Activated CD8-positive, alpha-beta memory T cell treated with anti-CD3 and anti-CD28 coated beads, Interleukin-2, amount 10 ng/mL, durations not matched to agents 7 days and 5 days (primary cell): ENCODE measurements around the gene SLC1A3. TPM values are rescaled to one million over a fixed set of nuclear protein-coding genes. Genes with fewer than 3 reads are reported as not detected.
"Not testable (repeated sequence)": the region's sequence is repeated elsewhere in the genome, so short reads cannot be mapped to it uniquely, and the experiment has no call there.

Experiments
- ATAC-seq: fragments of 150-1000 bp; cut with Tn5 transposase; one replicate; pipeline ENCODE4 v1.10.0; 2021; ENCODE audit warnings: moderate library complexity
- CTCF ChIA-PET: fragments of 350-600 bp; sonication (Branson Sonifier 250); formaldehyde crosslinking; loops from one replicate; lab custom pipeline; 2021; ENCODE audit warnings: antibody characterized with exemption; lab: Charles Lee
- DNase-seq: peaks from one replicate; pipeline ENCODE4 v3.0.0-alpha.2; 2020
- H3K27ac Mint-ChIP-seq: one replicate; pipeline ENCODE4 v1.8.0; 2021; ENCODE audit warnings: mild to moderate bottlenecking, mixed read lengths
- H3K27me3 Mint-ChIP-seq: one replicate; pipeline ENCODE4 v1.8.0; 2021; ENCODE audit warnings: mixed read lengths
- H3K36me3 Mint-ChIP-seq: one replicate; pipeline ENCODE4 v1.8.0; 2021; ENCODE audit warnings: mild to moderate bottlenecking, mixed read lengths
- H3K4me1 Mint-ChIP-seq: one replicate; pipeline ENCODE4 v1.8.0; 2021; ENCODE audit warnings: mixed read lengths
- H3K4me3 Mint-ChIP-seq: one replicate; pipeline ENCODE4 v1.8.0; 2021; ENCODE audit warnings: mild to moderate bottlenecking, moderate library complexity, mixed read lengths
- H3K9me3 Mint-ChIP-seq: one replicate; pipeline ENCODE4 v1.8.0; 2022; ENCODE audit warnings: low read depth, mixed read lengths
- total RNA-seq, 2 experiments: library from RNA; stranded (reverse); gene quantifications; one replicate each; pipeline ENCODE4 v1.2.3, GENCODE V29; 2021

The SLC1A3 gene
- total RNA-seq, 2 experiments from 2014 or later: not detected

GRCh38 chr5:36630201-36631145, 24.1 kb downstream of the SLC1A3 start:
- no peak for ATAC-seq
- no peaks in the 10 kb centered on the region for H3K4me1 Mint-ChIP-seq
- CTCF ChIA-PET: no interaction called here
- H3K4me3 Mint-ChIP-seq: no peak overlapping the region
- no peak overlapping the region for H3K27ac Mint-ChIP-seq
- no peaks in the 10 kb centered on the region for H3K9me3 Mint-ChIP-seq
- H3K36me3 Mint-ChIP-seq: no peaks in the 10 kb centered on the region
- DNase-seq: no peak
- peaks cover 35% of the 10 kb centered on the region for H3K27me3 Mint-ChIP-seq

- Mint-ChIP-seq H3K27me3 (peaks cover 32% of the 10 kb centered on the region), H3K27ac (no peak overlapping the region), H3K4me3 (no peak overlapping the region), H3K9me3 (no peaks in the 10 kb centered on the region), H3K36me3 (no peaks in the 10 kb centered on the region), H3K4me1 (no peaks in the 10 kb centered on the region)
- ATAC-seq (no peak), DNase-seq (no peak)
- CTCF ChIA-PET: no interaction called here
Measured at GRCh38 chr5:36631154-36631553, 24.7 kb downstream of the SLC1A3 start.

- Mint-ChIP-seq H3K9me3 (no peaks in the 10 kb centered on the region), H3K36me3 (no peaks in the 10 kb centered on the region), H3K27me3 (peaks cover 32% of the 10 kb centered on the region), H3K4me1 (no peaks in the 10 kb centered on the region), H3K27ac (no peak overlapping the region), H3K4me3 (no peak overlapping the region)
- ATAC-seq (no peak), DNase-seq (no peak)
- CTCF ChIA-PET: no interaction called here
Measured at GRCh38 chr5:36631620-36632362, 25.4 kb downstream of the SLC1A3 start.

GRCh38 chr5:36632363-36632664, 25.9 kb downstream of the SLC1A3 start:
- CTCF ChIA-PET: no interaction called here

GRCh38 chr5:36635721-36636390, 29.4 kb downstream of the SLC1A3 start:
- H3K9me3 Mint-ChIP-seq: no peaks in the 10 kb centered on the region
- CTCF ChIA-PET: no interaction called here
- H3K4me3 Mint-ChIP-seq: no peak overlapping the region
- DNase-seq: no peak
- no peaks in the 10 kb centered on the region for H3K36me3 Mint-ChIP-seq
- no peak for ATAC-seq
- H3K4me1 Mint-ChIP-seq: no peaks in the 10 kb centered on the region
- peaks cover 22% of the 10 kb centered on the region for H3K27me3 Mint-ChIP-seq
- H3K27ac Mint-ChIP-seq: no peak overlapping the region

More at GRCh38 chr5:36632363-36632664, 25.9 kb downstream of the SLC1A3 start:
- no peak overlapping the region for H3K27ac Mint-ChIP-seq
- no peaks in the 10 kb centered on the region for H3K36me3 Mint-ChIP-seq
- no peaks in the 10 kb centered on the region for H3K9me3 Mint-ChIP-seq
- ATAC-seq: no peak
- no peak for DNase-seq
- no peaks in the 10 kb centered on the region for H3K4me1 Mint-ChIP-seq
- peaks cover 32% of the 10 kb centered on the region for H3K27me3 Mint-ChIP-seq
- H3K4me3 Mint-ChIP-seq: no peak overlapping the region

- CTCF ChIA-PET: no interaction called here
- no peak for ATAC-seq
- H3K9me3 Mint-ChIP-seq: no peaks in the 10 kb centered on the region
Measured at GRCh38 chr5:36637101-36637500, 30.7 kb downstream of the SLC1A3 start.

GRCh38 chr5:36637516-36637915, 31.1 kb downstream of the SLC1A3 start:
- Mint-ChIP-seq H3K27ac (no peak overlapping the region), H3K9me3 (no peaks in the 10 kb centered on the region), H3K36me3 (no peaks in the 10 kb centered on the region), H3K27me3 (peaks cover 20% of the 10 kb centered on the region), H3K4me1 (no peaks in the 10 kb centered on the region), H3K4me3 (no peak overlapping the region)
- CTCF ChIA-PET: no interaction called here
- DNase-seq (no peak), ATAC-seq (no peak)

More at GRCh38 chr5:36637101-36637500, 30.7 kb downstream of the SLC1A3 start:
- Mint-ChIP-seq H3K36me3 (no peaks in the 10 kb centered on the region), H3K4me3 (no peak overlapping the region), H3K27ac (no peak overlapping the region), H3K4me1 (no peaks in the 10 kb centered on the region), H3K27me3 (peaks cover 20% of the 10 kb centered on the region)
- DNase-seq: no peak

- H3K4me1 Mint-ChIP-seq: no peaks in the 10 kb centered on the region
- H3K27me3 Mint-ChIP-seq: peaks cover 18% of the 10 kb centered on the region
- H3K4me3 Mint-ChIP-seq: no peak overlapping the region
- H3K27ac Mint-ChIP-seq: no peak overlapping the region
- no peaks in the 10 kb centered on the region for H3K36me3 Mint-ChIP-seq
- DNase-seq (no peak), ATAC-seq (no peak)
- CTCF ChIA-PET: no interaction called here
- no peaks in the 10 kb centered on the region for H3K9me3 Mint-ChIP-seq
Measured at GRCh38 chr5:36638056-36638455, 31.6 kb downstream of the SLC1A3 start.

GRCh38 chr5:36640949-36641348, 34.5 kb downstream of the SLC1A3 start:
- Mint-ChIP-seq H3K4me3 (no peak overlapping the region), H3K27me3 (peaks cover 17% of the 10 kb centered on the region), H3K27ac (no peak overlapping the region), H3K36me3 (no peaks in the 10 kb centered on the region), H3K4me1 (no peaks in the 10 kb centered on the region), H3K9me3 (no peaks in the 10 kb centered on the region)
- ATAC-seq: no peak
- DNase-seq: no peak
- CTCF ChIA-PET: no interaction called here

GRCh38 chr5:36641431-36641830, 35.0 kb downstream of the SLC1A3 start:
- ATAC-seq (no peak), DNase-seq (no peak)
- CTCF ChIA-PET: no interaction called here
- Mint-ChIP-seq H3K27me3 (peaks cover 20% of the 10 kb centered on the region), H3K4me3 (no peak overlapping the region), H3K36me3 (no peaks in the 10 kb centered on the region), H3K27ac (no peak overlapping the region), H3K4me1 (no peaks in the 10 kb centered on the region), H3K9me3 (no peaks in the 10 kb centered on the region)

GRCh38 chr5:36642089-36642488, 35.7 kb downstream of the SLC1A3 start:
- CTCF ChIA-PET: no interaction called here
- Mint-ChIP-seq H3K4me3 (no peak overlapping the region), H3K9me3 (no peaks in the 10 kb centered on the region), H3K4me1 (no peaks in the 10 kb centered on the region), H3K36me3 (no peaks in the 10 kb centered on the region), H3K27ac (no peak overlapping the region), H3K27me3 (peaks cover 23% of the 10 kb centered on the region)
- ATAC-seq: no peak
- no peak for DNase-seq

- H3K27me3 Mint-ChIP-seq: peaks cover 28% of the 10 kb centered on the region
- no peaks in the 10 kb centered on the region for H3K9me3 Mint-ChIP-seq
- DNase-seq: no peak
- H3K36me3 Mint-ChIP-seq: no peaks in the 10 kb centered on the region
- no peak overlapping the region for H3K27ac Mint-ChIP-seq
- CTCF ChIA-PET: no interaction called here
- H3K4me3 Mint-ChIP-seq: no peak overlapping the region
- ATAC-seq: no peak
- no peaks in the 10 kb centered on the region for H3K4me1 Mint-ChIP-seq
Measured at GRCh38 chr5:36643162-36643561, 36.8 kb downstream of the SLC1A3 start.

GRCh38 chr5:36643841-36644240, 37.4 kb downstream of the SLC1A3 start:
- CTCF ChIA-PET, H3K27ac Mint-ChIP-seq, H3K4me1 Mint-ChIP-seq, ATAC-seq, H3K9me3 Mint-ChIP-seq, H3K36me3 Mint-ChIP-seq, DNase-seq, H3K4me3 Mint-ChIP-seq: not testable (repeated sequence)
- H3K27me3 Mint-ChIP-seq: peaks cover 28% of the 10 kb centered on the region
